ENCODE data around the gene BICD2. TPM values are rescaled to one million over a fixed set of nuclear protein-coding genes. Genes with fewer than 3 reads are reported as not detected.

BICD2 gene
- total and polyA plus RNA-seq, 2 of the 13 experiments (the other 11 are each of a cell fraction or from before 2014, with no cell fraction given), result 5.1 to 17.4 TPM

GRCh38 chr9:92726348-92726747 lies 38.3 kb downstream of the BICD2 start (continued):
- TF ChIP-seq ZNF547 (CRISPR knock-in tag; IDR thresholded peaks at IDR 0.05) (no peak), ZMYM3 (CRISPR knock-in tag; IDR thresholded peaks at IDR 0.05) (no peak), RARA (CRISPR knock-in tag; IDR thresholded peaks at IDR 0.05) (no peak), ZNF251 (CRISPR knock-in tag; IDR thresholded peaks at IDR 0.05) (no peak), ZNF556 (CRISPR knock-in tag; IDR thresholded peaks at IDR 0.05; ENCODE audit: borderline replicate concordance) (no peak)

- Histone ChIP-seq H3K4me3 (replicated peaks in 1 of 3; ENCODE audit: insufficient read depth in 1 of 3, low read depth in 2 of 3, low read length in 3 of 3) (no peak overlapping the region), H3K27ac (ENCODE audit: extremely low read length, insufficient read depth, low read length) (no peak overlapping the region), H4K20me1 (ENCODE audit: insufficient read depth, low read length) (peaks cover 8% of the 10 kb centered on the region; the same call in 1 of the 2 replicates), H2AFZ (ENCODE audit: low read length) (no peak overlapping the region), H3K79me2 (ENCODE audit: insufficient read depth, low read length) (peaks cover 4% of the 10 kb centered on the region), H3K9me3 (ENCODE audit: low read length) (no peaks in the 10 kb centered on the region), H3K9ac (ENCODE audit: insufficient read depth, low read depth, low read length) (no peak overlapping the region), H3K4me1 (ENCODE audit: insufficient read depth, low read length) (peaks cover 13% of the 10 kb centered on the region; the same call in 1 of the 2 replicates), H3K36me3 (replicated peaks in 1 of 2; ENCODE audit: control insufficient read depth in 1 of 2, insufficient read depth in 2 of 2, low read length in 2 of 2) (peaks cover 17 to 54% of the 10 kb centered on the region in 2 experiments), H3K27me3 (ENCODE audit: control insufficient read depth in 1 of 2, insufficient read depth in 2 of 2, low read length in 2 of 2) (no peaks in the 10 kb centered on the region), H3K4me2 (ENCODE audit: low read depth, low read length) (no peak overlapping the region)
- POLR2A ChIA-PET, result no interaction called here
- WGBS (ENCODE audit: low lambda C conversion rate), result no CpG with 5 or more reads among the region's 1 CpG
- FAIRE-seq, result no peak
- no TSS peak for BruUV-seq (replicated peaks)
- no peak for DNase-seq (ENCODE audit: low spot score)
- no peak for ATAC-seq
- intact Hi-C loops (cut with micrococcal nuclease; ENCODE audit: unreplicated experiment), result no loop called here
- in situ Hi-C loops (cut with HindIII; ENCODE audit: extremely low pct_ligation_motif_present, low pct_unique_long_range_greater_than_20kb), result no loop called here
- CTCF ChIA-PET (ENCODE audit: low intra/inter-chr PET ratio, low total read pairs), result no interaction called here
- TF ChIP-seq ZNF264 (CRISPR knock-in tag; IDR thresholded peaks at IDR 0.05) (no peak), ZBTB20 (CRISPR knock-in tag; IDR thresholded peaks at IDR 0.05; ENCODE audit: borderline replicate concordance, low read depth) (no peak), SRSF4 (IDR thresholded peaks at IDR 0.05; ENCODE audit: low read depth, low read length, poor library complexity, severe bottlenecking) (no peak), CSRNP2 (CRISPR knock-in tag; conservative IDR thresholded peaks at IDR 0.05; ENCODE audit: low read depth) (no peak), TOPORS (CRISPR knock-in tag; IDR thresholded peaks at IDR 0.05) (no peak), SALL1 (CRISPR knock-in tag; IDR thresholded peaks at IDR 0.05) (no peak), ZNF124 (CRISPR knock-in tag; IDR thresholded peaks at IDR 0.05) (no peak), LRRFIP1 (CRISPR knock-in tag; conservative IDR thresholded peaks at IDR 0.05) (no peak), IRX3 (CRISPR knock-in tag; IDR thresholded peaks at IDR 0.05; ENCODE audit: borderline replicate concordance, low read depth) (no peak), DPF2 (CRISPR knock-in tag; IDR thresholded peaks at IDR 0.05; ENCODE audit: borderline replicate concordance, low read depth) (no peak), GPN1 (CRISPR knock-in tag; IDR thresholded peaks at IDR 0.05; ENCODE audit: borderline replicate concordance) (no peak), IRF9 (CRISPR knock-in tag; IDR thresholded peaks at IDR 0.05; ENCODE audit: borderline replicate concordance) (no peak)
These were observed 38.9 kb downstream of the BICD2 start for GRCh38 chr9:92725766-92726165.

Data from HepG2 (cell line).